Left ventricle myocardium superior (tissue), 1 donor: ENCODE data around the gene SLC5A11. TPM values are rescaled to one million over a fixed set of nuclear protein-coding genes. Genes with fewer than 3 reads are reported as not detected.

Source experiments
- ATAC-seq: fragments of 200-7000 bp; cut with Tn5 transposase; one replicate; pipeline ENCODE4 v1.9.1; 2020; ENCODE audit warnings: mild to moderate bottlenecking, moderate library complexity
- DNase-seq: peaks from one replicate; pipeline ENCODE4 v3.0.0-alpha.2; 2020
- intact Hi-C: fragments of 100-400 bp; cut with micrococcal nuclease; formaldehyde crosslinking; loops from one replicate; pipeline ENCODE4 v1.11.0; 2022
- total RNA-seq: library from RNA; stranded (reverse); fragmentation: NEBNext Ultra II Directional; extraction: Animal tissue kit (Norgen Biotek cat#: 25700); gene quantifications from one replicate; pipeline ENCODE4 v1.2.1, GENCODE V29; 2021
- donor health status: DM: no; HTN: yes; CAD: no; lungs with severe emphysema.

SLC5A11 gene
- total RNA-seq, 1 donor from 2014 or later = not detected

DNA sequence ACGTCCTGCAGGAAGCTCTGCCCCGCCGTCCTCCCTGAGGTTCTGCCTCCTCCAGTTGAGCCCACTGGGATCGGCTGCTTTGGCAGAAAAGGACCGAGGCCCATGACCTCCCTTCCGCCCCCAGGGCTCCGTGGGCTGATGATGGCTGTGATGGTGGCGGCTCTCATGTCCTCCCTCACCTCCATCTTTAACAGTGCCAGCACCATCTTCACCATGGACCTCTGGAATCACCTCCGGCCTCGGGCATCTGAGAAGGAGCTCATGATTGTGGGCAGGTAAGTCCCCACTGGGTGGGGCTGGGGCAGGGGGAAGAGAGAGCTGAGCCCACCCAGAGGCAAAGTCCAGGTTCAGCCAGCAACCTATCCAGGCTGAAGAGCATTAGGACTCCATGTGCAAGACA lies 61.1 kb downstream of the SLC5A11 start:
- ATAC-seq = no peak
- intact Hi-C loops = no loop called here
- no peak for DNase-seq

DNA sequence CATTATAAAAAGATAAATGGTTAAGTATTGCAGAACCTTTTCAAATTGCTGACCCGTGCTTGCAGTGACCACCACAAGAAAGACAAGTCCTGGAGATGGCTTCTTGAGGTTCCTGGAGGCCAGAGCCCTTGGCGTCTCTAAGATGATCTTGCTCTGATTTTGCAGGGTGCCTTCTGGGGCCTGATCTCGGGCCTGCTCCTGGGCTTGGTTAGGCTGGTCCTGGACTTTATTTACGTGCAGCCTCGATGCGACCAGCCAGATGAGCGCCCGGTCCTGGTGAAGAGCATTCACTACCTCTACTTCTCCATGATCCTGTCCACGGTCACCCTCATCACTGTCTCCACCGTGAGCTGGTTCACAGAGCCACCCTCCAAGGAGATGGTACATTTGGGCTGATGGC lies 63.0 kb downstream of the SLC5A11 start:
- DNase-seq (no peak), ATAC-seq (no peak)
- intact Hi-C loops = no loop called here

DNA sequence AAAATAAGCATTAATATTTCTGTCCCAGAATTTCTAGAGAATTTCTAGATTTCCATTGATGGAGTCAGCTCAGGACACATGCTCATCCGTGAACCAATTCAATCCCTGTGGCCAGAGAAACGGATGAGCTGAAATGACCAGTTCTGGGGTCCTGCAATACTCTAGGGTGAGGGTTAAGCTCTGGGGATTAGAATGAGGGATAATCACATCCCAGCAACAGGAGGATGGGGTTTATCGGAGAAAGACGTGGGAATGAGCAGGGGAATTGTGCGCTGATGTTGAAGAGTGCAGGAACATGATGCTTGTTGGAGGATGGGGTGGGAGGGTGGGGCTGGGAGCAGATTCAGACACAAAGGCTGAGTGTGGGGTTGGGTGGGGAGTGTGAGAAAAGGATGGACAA lies 64.1 kb downstream of the SLC5A11 start:
- intact Hi-C loops = no loop called here

DNA sequence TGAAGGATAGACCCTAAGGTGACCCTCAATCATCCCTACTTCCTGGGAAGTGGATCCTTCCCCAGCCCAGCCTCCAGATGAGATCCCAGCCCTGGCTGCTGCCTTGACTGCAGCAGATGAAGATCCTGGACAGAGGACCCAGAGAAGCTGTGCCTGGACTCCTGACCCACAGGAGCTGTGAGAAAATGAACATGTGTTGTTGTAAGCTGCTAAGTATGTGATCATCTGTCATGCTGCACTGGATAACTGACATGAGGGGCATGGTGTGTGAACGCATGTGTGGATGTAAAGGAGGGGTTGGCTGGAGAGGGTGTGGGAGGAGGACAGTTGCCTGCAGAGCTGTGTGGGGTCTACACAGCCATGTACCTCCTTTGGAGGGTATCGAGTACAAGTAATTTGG lies 69.3 kb downstream of the SLC5A11 start:
- no peak for ATAC-seq
- intact Hi-C loops = no loop called here
- no peak for DNase-seq

More for the DNA sequence above, 64.1 kb downstream of the SLC5A11 start:
- DNase-seq (no peak), ATAC-seq (no peak)

DNA sequence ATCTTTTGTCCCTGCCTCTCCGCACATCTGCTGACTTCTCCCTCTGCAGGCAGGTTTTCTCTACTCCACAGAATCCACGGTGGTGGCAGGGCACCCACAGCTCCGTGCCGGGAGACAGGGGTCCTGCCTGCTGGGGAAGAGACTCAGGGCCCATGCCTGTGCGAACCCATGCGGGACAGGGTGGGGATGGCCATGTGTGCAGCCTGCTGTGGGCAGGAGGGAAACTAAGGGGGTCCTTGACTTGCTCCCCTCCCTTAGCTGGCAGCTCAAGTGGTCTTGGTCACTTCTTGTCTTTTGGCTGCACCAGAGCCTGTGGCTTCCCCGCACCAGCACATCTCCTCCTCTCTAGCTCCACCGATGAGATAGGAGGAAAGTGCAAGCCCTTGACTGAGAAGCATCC lies 69.8 kb downstream of the SLC5A11 start:
- intact Hi-C loops = no loop called here
- DNase-seq = no peak
- ATAC-seq = no peak

DNA sequence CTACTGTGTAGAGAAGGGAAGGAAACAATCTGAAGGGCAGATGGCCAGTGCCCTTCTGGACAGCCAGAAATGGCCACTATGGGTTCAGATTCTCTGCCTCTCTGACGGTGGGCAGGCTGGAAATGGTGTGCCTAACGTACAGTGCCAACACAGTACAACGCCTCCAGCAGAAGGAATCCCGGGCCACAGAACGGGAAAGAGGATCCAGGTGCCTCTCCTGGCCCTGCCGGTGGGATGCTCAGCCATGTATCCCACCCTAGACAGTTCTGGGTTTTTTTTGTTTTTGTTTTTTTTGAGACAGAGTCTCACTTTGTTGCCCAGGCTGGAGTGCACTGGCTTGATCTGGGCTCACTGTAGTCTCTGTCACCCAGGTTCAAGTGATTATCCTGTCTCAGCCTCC lies 71.5 kb downstream of the SLC5A11 start:
- DNase-seq (no peak), ATAC-seq (no peak)
- intact Hi-C loops = no loop called here

DNA sequence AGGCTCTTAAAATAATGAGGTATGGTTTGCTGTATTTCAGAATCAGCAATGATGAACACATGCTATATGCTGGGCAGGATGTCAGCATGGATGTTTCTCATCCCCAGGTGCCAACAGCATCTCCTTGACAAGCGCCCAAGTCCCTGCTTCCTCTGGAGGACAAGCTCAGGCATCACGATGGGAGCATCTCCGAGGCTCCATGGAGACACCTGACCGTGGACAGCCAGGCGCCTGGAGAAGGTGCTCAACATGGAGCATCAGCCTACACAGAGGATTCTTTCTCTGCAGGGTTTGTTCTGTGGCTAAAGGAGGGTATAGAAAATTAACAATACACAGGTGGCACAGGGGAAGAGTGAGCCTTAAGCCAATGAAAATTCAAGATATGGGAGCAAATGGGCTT lies 72.1 kb downstream of the SLC5A11 start:
- intact Hi-C loops = no loop called here
- DNase-seq = no peak
- ATAC-seq = no peak

DNA sequence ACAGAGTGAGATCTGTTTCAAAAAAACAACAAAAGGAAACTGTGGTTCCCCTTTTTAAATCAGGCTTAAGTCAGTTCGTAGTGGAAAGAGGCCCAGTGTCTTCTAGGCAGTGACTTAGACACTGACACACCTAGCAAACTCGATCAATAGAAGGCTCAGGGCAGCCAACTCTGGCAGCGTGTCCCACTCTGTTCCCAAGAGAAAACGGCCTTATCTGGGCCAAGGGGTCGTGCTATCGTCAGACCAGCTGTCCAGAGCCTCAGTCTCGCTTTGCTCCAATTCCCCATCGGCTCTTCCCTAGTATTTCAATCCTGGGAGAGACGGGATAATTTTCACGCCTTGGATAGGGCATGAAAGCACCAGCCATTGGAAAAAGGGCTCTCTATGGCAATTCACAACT lies 72.9 kb downstream of the SLC5A11 start:
- DNase-seq = no peak
- intact Hi-C loops = no loop called here
- no peak for ATAC-seq

DNA sequence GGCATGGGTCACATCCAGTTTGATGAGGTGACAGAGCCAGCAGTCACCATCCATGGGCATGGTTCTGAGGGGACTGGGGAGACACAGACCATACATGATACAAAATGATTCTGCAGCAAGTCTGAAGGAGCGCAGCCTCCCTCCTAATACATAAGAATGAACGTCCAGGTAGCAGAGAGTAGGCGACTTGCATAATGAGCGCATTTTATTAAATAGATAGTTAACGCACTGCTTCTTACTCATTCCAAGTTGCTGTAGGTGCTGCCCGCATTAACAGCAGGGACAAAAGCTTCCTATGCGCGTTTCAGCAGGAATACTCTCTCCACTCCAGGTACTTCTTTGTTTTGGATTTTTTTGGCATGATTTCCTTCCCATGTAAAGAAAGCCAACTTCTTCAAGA lies 73.8 kb downstream of the SLC5A11 start:
- DNase-seq = no peak
- ATAC-seq = no peak
- intact Hi-C loops = no loop called here

DNA sequence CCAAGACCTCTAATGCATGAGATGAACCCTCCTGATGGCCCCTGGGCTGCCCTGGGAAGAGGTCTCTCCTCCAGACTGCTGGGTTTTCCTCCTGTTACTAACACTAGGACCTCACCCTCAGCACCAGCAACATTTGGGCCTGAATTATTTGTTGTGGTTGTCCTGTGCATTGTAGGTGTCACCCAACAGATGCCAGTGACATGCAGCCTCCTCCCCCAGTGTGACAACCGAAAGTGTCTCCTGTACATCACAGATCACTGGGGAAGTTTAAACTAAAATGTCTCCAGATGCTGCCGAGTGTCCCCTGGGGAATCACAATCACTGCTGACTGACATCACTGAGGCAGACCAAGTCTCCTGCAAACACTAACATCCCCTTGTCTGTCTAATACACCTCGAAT lies 74.8 kb downstream of the SLC5A11 start:
- ATAC-seq = no peak
- intact Hi-C loops = no loop called here
- no peak for DNase-seq

DNA sequence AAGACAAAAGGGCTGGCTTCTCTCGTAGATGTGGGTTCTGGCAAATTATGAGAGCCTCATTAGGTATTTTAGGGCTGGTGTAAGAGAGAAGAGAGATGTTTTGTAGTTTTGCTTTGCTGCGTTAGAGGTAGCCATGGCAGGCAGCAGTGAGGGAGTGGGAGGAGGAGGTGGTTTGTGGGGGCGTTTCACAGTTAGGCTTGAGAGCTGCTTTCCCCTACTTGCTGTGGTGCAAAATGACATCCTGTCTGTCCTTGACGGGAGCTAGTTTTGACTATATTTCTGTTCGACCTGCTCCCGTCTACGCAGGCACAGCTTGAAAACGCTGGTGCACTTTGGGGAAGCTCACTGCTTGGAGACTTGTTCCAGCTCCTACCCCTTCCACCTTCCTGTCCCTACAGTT lies 75.5 kb downstream of the SLC5A11 start:
- ATAC-seq (no peak), DNase-seq (no peak)
- intact Hi-C loops = no loop called here

DNA sequence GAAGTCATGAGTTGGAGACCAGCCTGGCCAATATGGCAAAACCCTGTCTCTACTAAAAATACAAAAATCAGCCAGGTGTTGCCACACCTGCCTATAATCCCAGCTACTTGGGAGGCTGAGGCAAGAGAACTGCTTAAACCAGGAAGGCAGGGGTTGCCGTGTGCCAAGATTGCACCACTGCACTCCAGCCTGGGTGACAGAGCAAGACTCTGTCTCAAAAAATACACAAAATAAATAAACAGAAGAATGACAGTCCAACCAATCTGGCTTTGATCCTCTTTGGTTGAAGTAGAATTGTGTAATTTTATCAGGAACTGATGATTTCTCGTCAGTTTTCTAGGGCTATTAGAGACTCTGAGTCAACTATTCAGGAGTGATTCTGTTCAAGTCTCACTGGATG lies 79.4 kb downstream of the SLC5A11 start:
- DNase-seq (no peak), ATAC-seq (no peak)
- intact Hi-C loops = no loop called here

DNA sequence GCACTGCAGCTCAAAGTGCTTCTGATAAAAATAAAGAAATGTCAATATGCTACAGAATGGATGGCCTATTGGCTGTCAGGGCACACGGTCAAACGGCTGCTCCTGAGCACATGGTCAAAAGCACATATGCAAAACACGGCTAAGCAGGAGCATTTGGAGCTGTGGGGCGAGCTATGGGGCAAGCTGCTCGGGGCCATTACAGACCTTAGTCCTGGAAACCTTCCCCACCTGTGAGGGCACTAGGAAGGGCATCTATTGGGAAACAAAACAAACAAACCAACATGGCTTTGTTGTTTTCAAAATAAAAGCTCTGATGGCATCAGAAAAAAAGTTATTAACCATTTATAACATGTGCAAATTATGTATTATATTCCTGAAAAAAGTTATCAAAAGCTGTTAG lies 83.6 kb downstream of the SLC5A11 start:
- intact Hi-C loops = no loop called here
- ATAC-seq = no peak
- no peak for DNase-seq

DNA sequence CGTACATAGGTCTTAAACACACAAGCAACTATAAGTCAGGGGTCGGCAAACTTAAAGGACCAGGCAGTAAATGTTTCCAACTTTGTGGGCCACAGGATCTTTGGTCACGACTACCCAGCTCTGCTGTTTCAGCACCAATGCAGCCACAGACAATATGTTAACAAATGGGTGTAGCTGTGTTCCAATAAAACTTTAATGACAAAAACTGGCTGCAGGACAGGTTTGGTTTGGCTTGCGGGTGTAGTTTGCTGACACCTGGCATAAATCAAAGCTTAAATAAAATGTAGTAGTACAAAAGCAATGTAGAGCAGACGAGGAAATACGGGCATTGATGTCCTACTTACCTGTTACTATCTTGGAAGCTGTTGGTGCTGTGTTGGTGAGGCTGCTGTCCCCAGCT lies 84.7 kb downstream of the SLC5A11 start:
- ATAC-seq (no peak), DNase-seq (no peak)
- intact Hi-C loops = no loop called here

DNA sequence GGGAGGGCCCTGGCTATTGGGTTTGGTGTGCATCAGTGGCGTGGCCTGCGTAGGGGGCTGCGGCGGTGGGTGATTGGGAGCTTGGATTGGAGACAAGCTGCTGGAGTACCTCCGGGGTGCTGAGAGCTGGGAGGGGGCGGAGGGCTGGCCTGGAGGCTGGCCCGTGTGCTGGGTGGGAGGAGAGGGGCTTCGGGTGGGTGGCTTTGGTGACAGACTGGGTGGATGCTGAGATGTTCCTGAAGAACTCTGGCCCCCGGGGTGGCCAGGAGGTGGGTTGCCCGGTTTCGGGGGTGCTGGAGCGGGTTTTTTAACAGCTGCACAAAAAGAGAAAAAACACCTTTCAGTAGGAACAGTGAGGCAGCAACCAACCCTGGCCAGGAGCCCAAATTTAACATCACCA lies 85.3 kb downstream of the SLC5A11 start:
- ATAC-seq (no peak), DNase-seq (no peak)
- intact Hi-C loops = no loop called here

DNA sequence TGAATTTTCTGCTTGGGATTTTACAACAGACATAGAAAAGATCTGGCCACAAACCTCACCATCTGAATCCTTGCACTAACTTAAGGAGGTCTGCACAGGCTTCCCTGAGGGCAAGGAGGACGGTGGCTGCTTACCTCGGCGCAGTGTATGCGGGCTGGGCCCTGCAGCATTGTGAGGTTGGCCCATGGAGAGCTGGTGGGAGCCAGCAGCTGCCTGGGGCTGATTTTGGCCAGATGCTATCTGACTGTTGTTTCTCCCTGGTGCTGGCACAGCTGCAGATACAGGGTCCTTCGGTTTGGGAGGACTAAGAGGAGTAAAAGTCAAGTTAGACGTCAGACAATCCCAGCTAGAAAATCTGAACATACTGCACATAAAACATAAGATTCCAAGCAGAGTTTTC lies 89.6 kb downstream of the SLC5A11 start:
- intact Hi-C loops = no loop called here
- ATAC-seq (no peak), DNase-seq (no peak)

DNA sequence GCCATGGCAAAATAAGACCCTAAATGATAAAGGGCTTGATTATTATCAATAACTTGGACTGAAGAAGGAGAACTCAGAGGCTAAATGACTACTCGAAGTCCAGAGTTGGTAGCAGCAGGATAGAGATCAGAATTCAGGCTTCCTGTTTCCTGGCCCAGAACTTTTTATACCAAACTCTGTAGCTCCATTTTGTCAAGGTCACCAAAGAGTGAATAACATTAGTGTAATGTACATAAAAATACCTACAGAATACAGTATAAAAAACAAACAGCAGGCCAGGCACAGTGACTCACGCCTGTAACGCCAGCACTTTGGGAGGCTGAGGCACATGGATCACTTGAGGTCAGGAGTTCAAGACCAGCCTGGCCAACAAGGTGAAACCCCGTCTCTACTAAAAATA lies 90.4 kb downstream of the SLC5A11 start:
- intact Hi-C loops = no loop called here
- ATAC-seq = no peak
- no peak for DNase-seq

DNA sequence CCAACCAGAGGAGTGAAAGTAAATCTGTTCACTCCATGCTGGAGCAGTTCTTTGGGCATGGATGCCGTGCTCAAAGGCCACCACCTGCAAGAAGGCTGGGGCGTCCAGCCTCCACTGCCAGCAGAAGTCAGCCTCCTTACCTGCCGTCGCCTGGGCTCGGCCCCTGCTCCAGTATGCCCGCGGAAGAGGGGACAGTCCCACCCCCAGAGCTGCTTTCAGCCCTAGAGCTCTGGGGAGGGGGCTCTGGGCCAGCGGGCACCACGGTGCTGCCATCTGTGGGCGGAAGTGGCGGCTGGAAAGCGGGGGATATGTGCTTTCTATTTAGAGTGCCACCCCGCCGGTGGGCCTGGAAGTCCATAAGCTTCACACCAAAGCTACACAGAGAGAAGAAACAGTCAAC lies 93.5 kb downstream of the SLC5A11 start:
- intact Hi-C loops = no loop called here
- ATAC-seq (no peak), DNase-seq (no peak)

DNA sequence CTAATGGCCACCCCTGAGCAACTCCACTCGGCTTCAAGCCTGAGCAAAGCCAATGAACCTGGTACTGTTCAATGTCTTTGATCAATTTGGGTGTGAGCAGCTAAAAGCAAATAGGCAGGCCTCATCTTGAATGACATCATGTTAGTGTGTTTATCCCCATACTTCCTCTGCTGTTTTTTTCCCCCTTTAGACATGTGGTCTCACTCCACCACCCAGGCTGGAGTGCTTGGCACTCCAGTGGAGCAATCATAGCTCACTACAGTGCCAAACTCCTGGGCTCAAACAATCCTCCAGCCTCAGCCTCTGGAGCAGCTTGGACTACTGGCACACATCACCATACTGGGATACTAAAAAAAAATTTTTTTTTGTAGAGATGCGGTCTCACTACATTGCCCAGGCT lies 94.0 kb downstream of the SLC5A11 start:
- DNase-seq (no peak), ATAC-seq (no peak)
- intact Hi-C loops = loop anchor here (10.0 kb wide), 1 partner anchor 135 kb away; no protein-coding TSS in a partner anchor

DNA sequence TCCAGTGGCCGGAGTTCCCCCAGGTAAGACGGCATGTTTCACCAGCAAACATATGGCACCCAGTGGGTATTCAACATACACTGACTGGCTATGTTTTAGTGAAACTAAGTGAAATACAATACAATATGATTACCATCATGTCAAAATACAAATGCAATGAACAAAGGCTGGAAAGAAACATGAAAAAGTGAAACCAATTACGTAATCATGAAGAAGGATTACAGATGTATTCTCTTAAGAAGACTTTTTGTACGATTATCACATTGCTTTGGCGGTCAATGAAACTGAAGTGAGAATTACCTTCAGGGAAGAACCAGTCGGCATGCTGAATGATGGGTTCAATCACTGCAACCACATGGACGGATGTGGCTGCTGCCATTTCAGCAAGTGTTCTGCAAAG lies 97.7 kb downstream of the SLC5A11 start:
- intact Hi-C loops = loop anchor here (10.0 kb wide), 1 partner anchor 139 kb away; no protein-coding TSS in a partner anchor
- DNase-seq (no peak), ATAC-seq (no peak)

DNA sequence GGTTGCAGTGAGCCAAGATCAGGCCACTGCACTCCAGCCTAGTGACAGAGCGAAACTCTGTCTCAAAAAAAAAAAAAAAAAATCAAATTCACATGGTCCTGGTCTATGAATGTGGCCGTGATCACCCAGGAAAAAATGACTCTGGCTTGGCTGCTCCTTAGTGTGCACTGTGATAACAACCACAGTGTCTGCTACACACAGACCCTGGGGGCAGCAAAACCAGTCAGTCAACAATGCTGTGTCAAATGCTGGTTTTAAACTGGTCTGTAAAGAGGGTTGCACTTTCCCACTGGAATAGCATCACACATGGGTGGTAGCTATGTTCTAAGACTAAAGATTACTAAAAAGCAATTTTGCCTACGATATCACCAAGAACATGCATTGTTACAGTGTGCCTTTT lies 98.4 kb downstream of the SLC5A11 start:
- intact Hi-C loops = loop anchor here (10.0 kb wide), 1 partner anchor 139 kb away; no protein-coding TSS in a partner anchor
- ATAC-seq (no peak), DNase-seq (no peak)

DNA sequence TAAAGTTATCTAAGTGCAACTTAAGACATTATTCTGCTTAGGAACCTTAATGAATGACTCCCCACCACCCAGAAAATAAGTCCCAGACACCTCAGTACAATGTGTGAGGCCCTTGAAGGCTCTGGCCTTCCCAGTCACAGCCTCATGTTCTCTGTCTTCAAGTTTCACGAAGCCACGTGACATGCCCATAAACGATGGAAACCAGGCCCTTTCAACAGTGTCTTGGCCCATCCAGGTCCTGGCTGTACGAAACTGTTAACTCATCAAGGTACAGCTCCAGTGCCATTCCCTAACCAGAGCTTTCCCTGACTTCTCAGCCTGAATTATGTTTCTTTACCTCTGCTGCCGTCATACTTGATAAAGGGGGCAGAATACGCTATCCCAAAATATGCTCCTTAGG lies 100.4 kb downstream of the SLC5A11 start:
- DNase-seq (no peak), ATAC-seq (no peak)
- intact Hi-C loops = loop anchor here (10.0 kb wide), 1 partner anchor 141 kb away; no protein-coding TSS in a partner anchor
